GM12872 (cell line): ENCODE results near the gene C5orf34.

Source experiments
- TF ChIP-seq, protein P1 (sequence below): IDR thresholded peaks from 3 replicates; pipeline ENCODE4 v1.5.1; 2011; ENCODE audit warnings: low read depth, mild to moderate bottlenecking, low read length, moderate library complexity; ENCODE audit not compliant: insufficient read depth

C5orf34 gene, protein sequence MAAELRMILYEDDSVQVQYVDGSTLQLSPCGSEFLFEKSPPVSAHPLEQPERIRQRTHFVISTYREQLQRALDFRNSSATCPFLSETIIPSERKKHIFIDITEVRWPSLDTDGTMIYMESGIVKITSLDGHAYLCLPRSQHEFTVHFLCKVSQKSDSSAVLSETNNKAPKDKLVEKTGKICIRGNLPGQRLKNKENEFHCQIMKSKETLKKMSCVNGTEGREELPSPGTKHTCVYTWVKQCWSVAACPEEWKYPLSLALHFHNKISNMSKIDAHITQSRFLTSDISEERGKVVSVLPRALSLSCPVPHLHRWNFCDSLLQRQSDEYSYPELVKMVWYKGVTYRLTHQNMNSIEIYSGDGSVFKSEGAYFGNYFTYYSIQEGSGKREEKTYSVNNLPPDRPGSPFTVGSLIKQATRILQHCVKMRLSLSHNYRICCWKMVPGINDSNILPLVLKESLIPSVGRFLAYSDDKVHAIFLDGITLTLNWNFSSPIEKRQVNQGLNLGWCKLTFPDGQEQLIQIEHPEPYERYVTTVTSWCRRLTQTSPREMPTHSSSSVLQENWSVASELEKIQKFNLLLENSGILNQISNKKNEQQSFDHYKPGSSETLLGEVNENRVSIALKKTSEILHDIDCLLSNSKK

DNA sequence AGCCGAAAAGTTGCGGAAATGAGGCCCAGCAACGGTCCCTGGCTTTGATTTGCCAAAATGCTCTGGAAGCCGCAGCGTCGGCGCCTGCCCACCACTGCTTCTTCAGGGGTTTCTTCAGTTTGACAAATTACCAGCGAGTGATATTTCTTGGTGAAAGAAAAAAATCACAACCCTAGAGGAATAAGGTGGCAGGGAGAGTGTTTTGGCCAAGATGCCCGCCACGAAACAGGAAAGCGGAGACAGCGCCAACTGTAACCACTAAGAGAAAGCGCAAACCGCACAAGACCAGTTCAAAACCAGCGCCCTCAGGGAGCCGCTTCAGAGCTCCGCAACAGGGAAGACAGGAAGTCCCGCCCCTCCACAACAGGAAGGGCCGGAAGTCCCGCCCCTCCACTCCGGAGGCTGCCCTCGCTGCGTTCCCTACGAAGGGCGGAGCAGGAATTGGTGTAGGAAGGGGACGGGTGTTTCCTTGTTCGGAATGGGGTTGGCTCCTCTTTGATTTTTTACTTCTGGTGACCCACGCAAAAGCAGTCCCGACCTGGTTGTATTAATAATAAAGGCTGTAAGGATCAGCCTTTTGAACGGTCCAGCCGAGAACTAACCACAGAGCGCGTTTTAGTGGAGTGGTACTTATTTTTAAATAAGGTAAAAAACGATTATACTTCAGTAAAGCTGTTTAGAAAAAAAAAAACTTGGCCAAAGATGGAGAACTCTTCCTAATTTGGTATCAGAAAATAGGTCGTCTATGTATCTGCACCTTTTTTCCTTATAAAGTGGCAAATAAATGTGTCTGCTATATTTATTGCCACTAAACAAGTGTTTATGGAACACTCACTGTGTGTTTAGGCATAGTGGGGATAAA lies at the start of gene C5orf34:
C5orf34 (minus strand) TSS at position 333 of the 862 bp plus-strand sequence. CDS start 5,809 bp downstream, outside the sequence.
- TF ChIP-seq, protein P1, sequence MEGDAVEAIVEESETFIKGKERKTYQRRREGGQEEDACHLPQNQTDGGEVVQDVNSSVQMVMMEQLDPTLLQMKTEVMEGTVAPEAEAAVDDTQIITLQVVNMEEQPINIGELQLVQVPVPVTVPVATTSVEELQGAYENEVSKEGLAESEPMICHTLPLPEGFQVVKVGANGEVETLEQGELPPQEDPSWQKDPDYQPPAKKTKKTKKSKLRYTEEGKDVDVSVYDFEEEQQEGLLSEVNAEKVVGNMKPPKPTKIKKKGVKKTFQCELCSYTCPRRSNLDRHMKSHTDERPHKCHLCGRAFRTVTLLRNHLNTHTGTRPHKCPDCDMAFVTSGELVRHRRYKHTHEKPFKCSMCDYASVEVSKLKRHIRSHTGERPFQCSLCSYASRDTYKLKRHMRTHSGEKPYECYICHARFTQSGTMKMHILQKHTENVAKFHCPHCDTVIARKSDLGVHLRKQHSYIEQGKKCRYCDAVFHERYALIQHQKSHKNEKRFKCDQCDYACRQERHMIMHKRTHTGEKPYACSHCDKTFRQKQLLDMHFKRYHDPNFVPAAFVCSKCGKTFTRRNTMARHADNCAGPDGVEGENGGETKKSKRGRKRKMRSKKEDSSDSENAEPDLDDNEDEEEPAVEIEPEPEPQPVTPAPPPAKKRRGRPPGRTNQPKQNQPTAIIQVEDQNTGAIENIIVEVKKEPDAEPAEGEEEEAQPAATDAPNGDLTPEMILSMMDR: no peak

DNA sequence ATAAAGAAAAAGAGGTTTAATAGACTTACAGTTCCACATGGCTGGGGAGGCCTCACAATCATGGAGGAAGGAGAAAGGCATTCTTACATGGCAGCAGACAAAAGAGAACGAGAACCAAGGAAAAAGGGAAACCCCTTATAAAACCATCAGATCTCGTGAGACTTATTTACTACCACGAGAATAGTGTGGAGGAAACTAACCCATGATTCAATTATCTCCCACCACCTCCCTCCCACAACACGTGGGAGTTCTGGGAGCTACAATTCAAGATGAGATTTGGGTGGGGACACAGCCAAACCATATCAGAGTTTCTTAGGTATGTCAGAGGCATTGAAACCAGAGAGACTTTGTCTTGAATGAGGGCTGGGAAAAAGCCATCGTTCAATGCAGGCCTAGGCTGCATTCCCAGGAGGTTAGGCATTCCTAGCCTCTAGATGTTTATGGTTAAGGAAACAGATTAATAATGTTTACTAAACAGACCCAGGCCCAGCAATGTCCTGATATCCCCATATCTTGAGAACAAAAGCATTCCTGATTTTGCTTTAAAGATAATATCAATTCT lies 49.4 kb upstream of the C5orf34 start:
- TF ChIP-seq, protein P1: no peak

DNA sequence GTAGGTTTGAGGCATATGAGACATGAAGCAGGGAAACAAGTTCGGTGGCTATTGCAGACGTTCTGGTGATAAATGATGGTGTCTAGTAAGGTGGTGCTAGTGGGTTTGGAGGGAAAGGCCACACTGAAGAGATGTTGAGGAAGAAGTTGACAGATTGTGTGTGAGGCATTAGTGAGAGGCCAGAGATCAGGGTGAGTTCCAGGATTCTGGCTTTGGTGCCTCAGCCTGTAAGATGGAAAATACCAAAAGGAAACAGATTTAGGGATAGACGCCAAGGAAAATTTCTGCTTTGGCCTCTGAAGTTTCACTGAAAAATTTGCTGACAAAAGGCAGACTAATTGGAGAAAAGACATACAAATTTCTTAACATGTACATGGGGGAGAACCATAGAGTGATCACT lies 48.4 kb upstream of the C5orf34 start:
- TF ChIP-seq, protein P1: no peak

DNA sequence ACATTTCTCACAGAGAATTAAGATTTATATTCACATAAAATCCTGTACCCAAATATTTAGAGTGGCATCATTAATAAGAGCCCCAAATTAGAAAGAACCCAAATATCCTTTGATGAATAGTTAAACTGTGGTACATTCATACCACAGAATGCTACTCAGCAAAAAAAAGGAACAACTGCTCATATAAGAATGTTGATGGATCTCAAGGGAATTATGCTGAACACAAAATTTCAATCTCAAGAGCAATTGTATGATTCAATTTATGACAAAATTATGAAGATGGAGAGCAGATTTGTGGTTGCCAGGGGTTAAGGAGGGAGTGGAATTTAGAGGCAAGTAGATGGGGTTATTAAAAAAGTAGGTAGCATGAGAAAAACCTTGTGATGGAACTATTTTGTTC lies 46.4 kb upstream of the C5orf34 start:
- TF ChIP-seq, protein P1: no peak

DNA sequence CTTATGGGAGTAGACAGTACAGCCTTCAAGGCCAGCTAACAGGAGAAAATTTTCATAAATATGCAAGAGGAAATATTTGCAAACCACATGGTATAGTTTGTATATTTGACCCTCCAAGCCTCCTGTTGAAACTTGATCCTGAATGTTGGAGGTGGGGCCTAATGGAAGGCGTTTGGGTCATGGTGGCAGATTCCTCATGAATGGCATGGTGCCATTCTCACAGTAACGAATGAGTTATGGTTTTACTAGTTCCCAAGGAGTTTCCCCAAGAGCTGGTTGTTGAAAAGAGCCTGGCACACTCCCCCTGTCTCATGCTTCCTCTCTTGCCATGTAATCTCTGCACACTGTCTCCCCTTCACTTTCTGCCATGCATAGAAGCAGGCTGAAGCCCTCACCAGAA lies 45.2 kb upstream of the C5orf34 start:
- TF ChIP-seq, protein P1: no peak

DNA sequence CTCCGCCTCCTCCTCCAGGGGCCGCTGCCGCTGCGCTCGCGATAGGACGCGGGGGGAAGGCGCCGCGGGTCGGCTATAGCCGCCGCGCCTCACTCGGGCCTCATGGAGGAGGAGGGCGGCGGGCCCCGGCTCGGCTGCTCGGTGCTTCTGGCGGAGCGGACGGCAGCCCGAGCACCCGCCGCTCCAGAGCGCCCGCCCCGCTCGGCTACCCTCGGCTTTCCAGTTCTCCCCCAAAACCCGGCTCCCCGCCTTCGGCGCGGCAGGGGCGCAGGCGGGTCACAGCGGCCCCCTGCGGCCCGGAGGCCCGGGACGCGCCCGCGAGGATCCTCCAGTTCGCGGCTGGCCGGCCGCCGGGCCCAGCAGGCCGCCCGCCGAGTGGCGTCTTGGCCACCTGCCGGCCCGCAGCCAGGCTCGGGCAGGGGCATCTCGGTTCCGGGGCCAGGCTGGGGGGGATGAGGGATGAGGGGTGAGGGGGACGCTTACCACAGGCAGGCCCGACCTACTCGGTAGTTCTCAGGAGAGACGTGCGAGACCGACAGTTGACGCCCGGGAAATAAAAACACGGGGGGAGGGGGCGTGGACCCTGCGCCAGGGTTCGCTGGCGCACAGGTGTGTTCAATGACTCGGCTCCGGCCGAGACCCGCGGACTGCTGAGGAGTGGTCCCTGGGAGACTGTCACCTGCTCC lies 42.1 kb upstream of the C5orf34 start, which contains the start of gene PAIP1:
PAIP1 (minus strand) TSS at position 221 of the 686 bp plus-strand sequence. CDS start 231 bp downstream, outside the sequence.
- TF ChIP-seq, protein P1: peak; percentile 53; the same call in 2 of the 3 replicates
